Measurements from ENCODE around the gene ABCA12. TPM values are rescaled to one million over a fixed set of nuclear protein-coding genes. Genes with fewer than 3 reads are reported as not detected.

ABCA12 gene
- total and polyA plus RNA-seq, 9 of the 15 experiments (the other 6 are each of a cell fraction or from before 2014, with no cell fraction given) = 0.02 to 0.03 TPM; not detected in 7

- TF ChIP-seq GTF2B (IDR thresholded peaks at IDR 0.05; ENCODE audit: extremely low read depth, insufficient read length) = no peak
- TF ChIP-seq MCM3 (IDR thresholded peaks at IDR 0.05) = no peak
Measured at GRCh38 chr2:214934006-214934405, 204.4 kb downstream of the ABCA12 start (continued).

- Histone ChIP-seq H3K9me3 (replicated peaks; ENCODE audit: control insufficient read depth, insufficient read depth, low read depth, low read length) (no peaks in the 10 kb centered on the region), H3K27me3 (ENCODE audit: control insufficient read depth in 2 of 2, insufficient read depth in 2 of 2, low read length in 2 of 2) (no peaks in the 10 kb centered on the region), H3K9me1 (ENCODE audit: control insufficient read depth, insufficient read depth, low read length) (no peaks in the 10 kb centered on the region), H3K4me1 (replicated peaks in 1 of 2; ENCODE audit: control insufficient read depth in 2 of 2, insufficient read depth in 2 of 2, low read length in 2 of 2) (no peaks in the 10 kb centered on the region), H3K36me3 (ENCODE audit: control insufficient read depth, insufficient read depth, low read length) (no peaks in the 10 kb centered on the region), H4K20me1 (replicated peaks; ENCODE audit: control insufficient read depth, insufficient read depth, low read length) (no peaks in the 10 kb centered on the region; the same call in 1 of the 2 replicates), H3K9ac (ENCODE audit: insufficient read depth in 1 of 2, low read depth in 2 of 2, low read length in 2 of 2) (no peak overlapping the region), H3K4me3 (no peak overlapping the region), H3K27ac (ENCODE audit: extremely low read depth, low read depth, low read length) (no peak overlapping the region), H2AFZ (ENCODE audit: low read depth, low read length) (no peak overlapping the region), H3K79me2 (ENCODE audit: control insufficient read depth, insufficient read depth, low read length) (no peaks in the 10 kb centered on the region), H3K4me2 (ENCODE audit: insufficient read depth, low read length) (no peak overlapping the region)
- BruUV-seq (replicated peaks) = no TSS peak
- 0% methylated on average over 6 of the region's 6 CpGs for WGBS (ENCODE audit: insufficient coverage, low coverage, missing lambda C conversion rate)
- ChIA-PET CTCF (ENCODE audit: low intra/inter-chr PET ratio) (no interaction called here), POLR2A (no interaction called here)
- in situ Hi-C loops (cut with MboI) (no loop called here), intact Hi-C loops (cut with micrococcal nuclease) (no loop called here)
- no peak for ATAC-seq
- DNase-seq (ENCODE audit: extremely low read depth in 1 of 4, low spot score in 3 of 4) = no peak
- no peak for FAIRE-seq
- TF ChIP-seq PTTG1 (tag; IDR thresholded peaks at IDR 0.05; ENCODE audit: low read depth) = no peak
Measured at GRCh38 chr2:214904634-214905033, 233.8 kb downstream of the ABCA12 start.

- Histone ChIP-seq H2AFZ (ENCODE audit: low read depth, low read length) (no peak overlapping the region), H3K27ac (ENCODE audit: extremely low read depth, low read depth, low read length) (no peak overlapping the region), H4K20me1 (replicated peaks; ENCODE audit: control insufficient read depth, insufficient read depth, low read length) (no peaks in the 10 kb centered on the region; the same call in 1 of the 2 replicates), H3K4me1 (replicated peaks in 1 of 2; ENCODE audit: control insufficient read depth in 2 of 2, insufficient read depth in 2 of 2, low read length in 2 of 2) (no peaks in the 10 kb centered on the region), H3K79me2 (ENCODE audit: control insufficient read depth, insufficient read depth, low read length) (no peaks in the 10 kb centered on the region), H3K9me3 (replicated peaks; ENCODE audit: control insufficient read depth, insufficient read depth, low read depth, low read length) (no peaks in the 10 kb centered on the region), H3K9ac (ENCODE audit: insufficient read depth in 1 of 2, low read depth in 2 of 2, low read length in 2 of 2) (no peak overlapping the region), H3K4me2 (ENCODE audit: insufficient read depth, low read length) (no peak overlapping the region), H3K36me3 (ENCODE audit: control insufficient read depth, insufficient read depth, low read length) (no peaks in the 10 kb centered on the region), H3K4me3 (no peak overlapping the region), H3K27me3 (ENCODE audit: control insufficient read depth in 2 of 2, insufficient read depth in 2 of 2, low read length in 2 of 2) (no peaks in the 10 kb centered on the region), H3K9me1 (ENCODE audit: control insufficient read depth, insufficient read depth, low read length) (no peaks in the 10 kb centered on the region)
- no peak for DNase-seq (ENCODE audit: extremely low read depth in 1 of 4, low spot score in 3 of 4)
- ATAC-seq = no peak
- TF ChIP-seq NR2C1 (IDR thresholded peaks at IDR 0.05) (no peak), NR2C1 (tag; IDR thresholded peaks at IDR 0.05) (no peak)
- ChIA-PET POLR2A (no interaction called here), CTCF (ENCODE audit: low intra/inter-chr PET ratio) (no interaction called here)
- 0% methylated on average over 1 of the region's 1 CpG for WGBS (ENCODE audit: insufficient coverage, low coverage, missing lambda C conversion rate)
- in situ Hi-C loops (cut with MboI) = no loop called here
- FAIRE-seq = no peak
- BruUV-seq (replicated peaks) = no TSS peak
- intact Hi-C loops (cut with micrococcal nuclease) = no loop called here
Measured at GRCh38 chr2:214904176-214904575, 234.2 kb downstream of the ABCA12 start.
